MCF 10A (cell line): Measurements from ENCODE around the gene ZFC3H1. TPM values are rescaled to one million over a fixed set of nuclear protein-coding genes. Genes with fewer than 3 reads are reported as not detected.
A peak's percentile ranks its signal among the peaks of the same experiment; 100 is the strongest.
"Not testable (repeated sequence)": the region's sequence is repeated elsewhere in the genome, so short reads cannot be mapped to it uniquely, and the experiment has no call there.

Source experiments
- BruUV-seq: library from RNA; stranded (reverse); fragments of 400-500 nt; replicated peaks from 2 replicates; lab custom pipeline; 2021; lab: Mats Ljungman, UMichigan
- CTCF ChIA-PET: fragments of 300-600 bp; sonication (Branson Sonifier 250); formaldehyde crosslinking; extraction: SDS; loops from one replicate; lab custom pipeline; 2021; ENCODE audit warnings: antibody characterized with exemption, inconsistent platforms; lab: Yijun Ruan, JAX
- POLR2A ChIA-PET: fragments of 300-600, 350-650 bp; sonication (Branson Sonifier 250); formaldehyde crosslinking; extraction: SDS; loops from one replicate; lab custom pipeline; 2020; ENCODE audit warnings: antibody characterized with exemption, inconsistent platforms; lab: Yijun Ruan, JAX
- DNase-seq: peaks from one replicate; pipeline ENCODE4 v3.0.0-alpha.2; 2018; ENCODE audit not compliant: unreplicated experiment
- H3K27ac Mint-ChIP-seq: one replicate; pipeline ENCODE4 v1.8.0; 2022; ENCODE audit warnings: mild to moderate bottlenecking, low read depth, mixed read lengths; ENCODE audit not compliant: unreplicated experiment
- H3K27me3 Mint-ChIP-seq: one replicate; pipeline ENCODE4 v1.8.0; 2022; ENCODE audit warnings: mixed read lengths; ENCODE audit not compliant: insufficient read depth, unreplicated experiment
- H3K36me3 Mint-ChIP-seq: one replicate; pipeline ENCODE4 v1.8.0; 2022; ENCODE audit warnings: mild to moderate bottlenecking, moderate library complexity, mixed read lengths; ENCODE audit not compliant: insufficient read depth, unreplicated experiment
- H3K4me1 Mint-ChIP-seq: one replicate; pipeline ENCODE4 v1.8.0; 2022; ENCODE audit warnings: mixed read lengths; ENCODE audit not compliant: insufficient read depth, unreplicated experiment
- H3K4me3 Mint-ChIP-seq: one replicate; pipeline ENCODE4 v1.8.0; 2022; ENCODE audit warnings: mild to moderate bottlenecking, moderate library complexity, mixed read lengths; ENCODE audit not compliant: unreplicated experiment
- H3K9me3 Mint-ChIP-seq: one replicate; pipeline ENCODE4 v1.8.0; 2022; ENCODE audit warnings: mixed read lengths; ENCODE audit not compliant: unreplicated experiment
- CTCF ChIP-seq: fragments of 200-600 bp; IDR thresholded peaks from one replicate; pipeline ENCODE4 v1.8.0; 2022; ENCODE audit warnings: antibody characterized with exemption, mild to moderate bottlenecking; ENCODE audit not compliant: unreplicated experiment
- intact Hi-C: fragments of 100-400 bp; cut with micrococcal nuclease; formaldehyde crosslinking; loops from 2 replicates; pipeline ENCODE4 v1.14.1; 2022
- total RNA-seq: library from RNA; stranded (reverse); gene quantifications from 2 replicates; pipeline ENCODE4 v1.2.3, GENCODE V29; 2022

ZFC3H1 gene
- total RNA-seq, 1 experiment from 2014 or later = 55.3 TPM

- H3K9me3 Mint-ChIP-seq = no peaks in the 10 kb centered on the region
- no peak for TF ChIP-seq CTCF
These were observed 32.1 kb upstream of the ZFC3H1 start for GRCh38 chr12:71695782-71696181.

GRCh38 chr12:71694099-71694820 lies 30.6 kb upstream of the ZFC3H1 start:
- Mint-ChIP-seq H3K9me3 (no peaks in the 10 kb centered on the region), H3K27me3 (no peaks in the 10 kb centered on the region), H3K36me3 (no peaks in the 10 kb centered on the region), H3K27ac (peak overlapping the region; percentile 79), H3K4me1 (peaks cover 24% of the 10 kb centered on the region), H3K4me3 (no peak overlapping the region)
- ChIA-PET CTCF (interaction anchor here (0.6 to 2.0 kb wide), 4 partner anchors 10 to 53 kb away, joined by 3 to 15 read pairs (median 4); no protein-coding TSS in a partner anchor), POLR2A (interaction anchor here (0.6 to 4.6 kb wide), 10 partner anchors 9 to 1924 kb away, joined by 3 to 26 read pairs (median 4); partner anchors contain the start of genes RAB21, THAP2 and ZFC3H1)
- no peak for DNase-seq
- intact Hi-C loops = no loop called here
- TF ChIP-seq CTCF = no peak
- BruUV-seq = no TSS peak

More at GRCh38 chr12:71695782-71696181, 32.1 kb upstream of the ZFC3H1 start:
- Mint-ChIP-seq H3K4me3 (no peak overlapping the region), H3K36me3 (no peaks in the 10 kb centered on the region), H3K27me3 (no peaks in the 10 kb centered on the region), H3K27ac (no peak overlapping the region), H3K4me1 (peaks cover 19% of the 10 kb centered on the region)
- CTCF ChIA-PET = interaction anchor here (1.4 to 2.8 kb wide), 2 partner anchors 9 to 51 kb away, joined by 3 to 13 read pairs; partner anchors contain the start of gene TMEM19
- DNase-seq = no peak
- POLR2A ChIA-PET = interaction anchor here (0.6 to 4.6 kb wide), 6 partner anchors 8 to 59 kb away, joined by 3 to 26 read pairs (median 6); partner anchors contain the start of genes RAB21, THAP2 and ZFC3H1
- BruUV-seq = no TSS peak
- intact Hi-C loops = no loop called here

DNA sequence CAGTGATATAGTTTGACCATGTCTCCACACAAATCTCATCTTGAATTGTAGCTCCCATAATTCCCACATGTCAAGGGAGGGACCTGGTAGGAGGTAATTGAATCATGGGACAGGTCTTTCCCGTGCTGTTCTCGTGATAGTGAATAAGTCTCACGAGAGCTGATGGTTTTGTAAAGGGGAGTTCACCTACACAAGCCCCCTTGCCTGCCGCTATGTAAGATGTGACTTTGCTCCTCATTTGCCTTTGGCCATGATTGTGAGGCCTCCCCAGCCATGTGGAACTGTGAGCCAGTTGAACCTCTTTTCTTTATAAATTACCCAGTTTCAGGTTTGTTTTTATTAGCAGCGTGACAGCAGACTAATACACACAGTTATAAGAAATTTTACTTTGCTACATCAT lies 30.0 kb upstream of the ZFC3H1 start:
- DNase-seq, H3K27me3 Mint-ChIP-seq, H3K36me3 Mint-ChIP-seq, H3K9me3 Mint-ChIP-seq, BruUV-seq, H3K4me3 Mint-ChIP-seq, intact Hi-C loops: not testable (repeated sequence)
- peaks cover 25% of the 10 kb centered on the region for H3K4me1 Mint-ChIP-seq
- POLR2A ChIA-PET = interaction anchor here (0.7 to 4.6 kb wide), 5 partner anchors 10 to 30 kb away, joined by 3 to 26 read pairs (median 5); partner anchors contain the start of genes THAP2 and ZFC3H1
- CTCF ChIA-PET = interaction anchor here (0.6 to 2.0 kb wide), 2 partner anchors 48 to 54 kb away, joined by 5 to 15 read pairs; no protein-coding TSS in a partner anchor
- peak overlapping the region; percentile 79 for H3K27ac Mint-ChIP-seq

DNA sequence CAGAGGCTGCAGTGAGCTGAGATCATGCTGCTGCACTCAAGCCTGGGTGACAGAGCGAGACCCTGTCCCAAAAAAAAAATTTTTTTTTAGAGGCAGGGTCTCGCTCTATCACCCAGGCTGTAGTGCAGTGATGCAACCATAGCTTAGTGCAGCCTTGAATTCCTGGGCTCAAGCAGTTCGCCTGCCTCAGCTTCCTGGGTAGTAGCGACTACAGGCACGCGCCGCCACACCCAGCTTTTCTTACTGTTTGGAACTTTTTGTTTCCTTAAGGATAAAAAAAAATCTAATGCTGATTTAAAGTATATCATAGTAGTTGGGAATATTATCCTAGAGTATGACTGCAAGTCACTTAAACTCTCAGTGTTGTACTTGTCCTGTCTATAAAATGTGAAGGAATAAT lies 29.5 kb upstream of the ZFC3H1 start:
- Mint-ChIP-seq H3K9me3 (no peaks in the 10 kb centered on the region), H3K4me1 (peaks cover 28% of the 10 kb centered on the region), H3K27me3 (no peaks in the 10 kb centered on the region), H3K36me3 (no peaks in the 10 kb centered on the region), H3K4me3 (no peak overlapping the region), H3K27ac (no peak overlapping the region)
- ChIA-PET POLR2A (interaction anchor here (1.1 to 4.6 kb wide), 3 partner anchors 25 to 30 kb away, joined by 3 to 26 read pairs (median 5); partner anchors contain the start of genes THAP2 and ZFC3H1), CTCF (interaction anchor here (2.0 kb wide), 1 partner anchor 55 kb away, joined by 15 read pairs; no protein-coding TSS in a partner anchor)
- no peak for TF ChIP-seq CTCF
- intact Hi-C loops = no loop called here
- BruUV-seq = no TSS peak
- no peak for DNase-seq
